HG03097 (cell line): ENCODE data around the gene MARCHF2.

Experiments
- ATAC-seq: cut with Tn5 transposase; IDR thresholded peaks from one replicate; pipeline ENCODE4 v1.9.1; 2021; ENCODE audit not compliant: unreplicated experiment, low FRiP score

MARCHF2 gene

GRCh38 chr19:8473648-8474476 lies 60.8 kb downstream of the MARCHF2 start:
- ATAC-seq: no peak

- no peak for ATAC-seq
These were observed 61.9 kb downstream of the MARCHF2 start for GRCh38 chr19:8475005-8475404.

GRCh38 chr19:8476524-8476923 lies 63.4 kb downstream of the MARCHF2 start:
- no peak for ATAC-seq

- no peak for ATAC-seq
These were observed 64.8 kb downstream of the MARCHF2 start for GRCh38 chr19:8477889-8478288.

GRCh38 chr19:8478598-8478997 lies 65.5 kb downstream of the MARCHF2 start:
- ATAC-seq: no peak

- no peak for ATAC-seq
These were observed 68.1 kb downstream of the MARCHF2 start for GRCh38 chr19:8481201-8481600.

- no peak for ATAC-seq
These were observed 68.5 kb downstream of the MARCHF2 start for GRCh38 chr19:8481616-8482015.

- no peak for ATAC-seq
These were observed 69.6 kb downstream of the MARCHF2 start for GRCh38 chr19:8482696-8483095.

GRCh38 chr19:8483165-8483564 lies 70.1 kb downstream of the MARCHF2 start:
- ATAC-seq: no peak

GRCh38 chr19:8484331-8484894 lies 71.3 kb downstream of the MARCHF2 start:
- ATAC-seq: no peak

- ATAC-seq: no peak
These were observed 72.7 kb downstream of the MARCHF2 start for GRCh38 chr19:8485561-8486371.

- ATAC-seq: no peak
These were observed 73.6 kb downstream of the MARCHF2 start for GRCh38 chr19:8486661-8487136.

GRCh38 chr19:8487137-8487851 lies 74.2 kb downstream of the MARCHF2 start:
- ATAC-seq: peak; percentile 48

- ATAC-seq: no peak
These were observed 75.3 kb downstream of the MARCHF2 start for GRCh38 chr19:8488365-8488764.
